Measurements from ENCODE around the gene CASP3. TPM values are rescaled to one million over a fixed set of nuclear protein-coding genes. Genes with fewer than 3 reads are reported as not detected.

The CASP3 gene
- total and polyA plus RNA-seq, 7 donors = 13.8 to 49.7 (median 20.9) TPM

GRCh38 chr4:184641022-184641421 is 8.2 kb downstream of the CASP3 start:
- TF ChIP-seq, protein P1, sequence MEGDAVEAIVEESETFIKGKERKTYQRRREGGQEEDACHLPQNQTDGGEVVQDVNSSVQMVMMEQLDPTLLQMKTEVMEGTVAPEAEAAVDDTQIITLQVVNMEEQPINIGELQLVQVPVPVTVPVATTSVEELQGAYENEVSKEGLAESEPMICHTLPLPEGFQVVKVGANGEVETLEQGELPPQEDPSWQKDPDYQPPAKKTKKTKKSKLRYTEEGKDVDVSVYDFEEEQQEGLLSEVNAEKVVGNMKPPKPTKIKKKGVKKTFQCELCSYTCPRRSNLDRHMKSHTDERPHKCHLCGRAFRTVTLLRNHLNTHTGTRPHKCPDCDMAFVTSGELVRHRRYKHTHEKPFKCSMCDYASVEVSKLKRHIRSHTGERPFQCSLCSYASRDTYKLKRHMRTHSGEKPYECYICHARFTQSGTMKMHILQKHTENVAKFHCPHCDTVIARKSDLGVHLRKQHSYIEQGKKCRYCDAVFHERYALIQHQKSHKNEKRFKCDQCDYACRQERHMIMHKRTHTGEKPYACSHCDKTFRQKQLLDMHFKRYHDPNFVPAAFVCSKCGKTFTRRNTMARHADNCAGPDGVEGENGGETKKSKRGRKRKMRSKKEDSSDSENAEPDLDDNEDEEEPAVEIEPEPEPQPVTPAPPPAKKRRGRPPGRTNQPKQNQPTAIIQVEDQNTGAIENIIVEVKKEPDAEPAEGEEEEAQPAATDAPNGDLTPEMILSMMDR (IDR thresholded peaks at IDR 0.05) = no peak
- no peaks in the 10 kb centered on the region for H3K9me3 ChIP-seq
- 90 to 94% (median 93%) methylated on average over 3 of the region's 3 CpGs for WGBS, 3 donors
- intact Hi-C loops (cut with DNase I) = loop anchor here (10.0 kb wide), 3 partner anchors 166 to 376 kb away; partner anchors contain the start of genes ACSL1 (in 1 of the 2) and IRF2 (in 1 of the 2)
- no peak overlapping the region for H3K4me3 ChIP-seq
- ATAC-seq = no peak
- H3K27me3 ChIP-seq (ENCODE audit: insufficient read depth in 3 of 3, low read length in 2 of 3) = no peaks in the 10 kb centered on the region
- peaks cover 41% of the 10 kb centered on the region for H3K4me1 ChIP-seq
- no peak for DNase-seq
- H3K27ac ChIP-seq = no peak overlapping the region
- H3K36me3 ChIP-seq (ENCODE audit: insufficient read depth in 1 of 2, low read depth in 1 of 2) = peaks cover 5 to 49% of the 10 kb centered on the region in 2 donors

DNA sequence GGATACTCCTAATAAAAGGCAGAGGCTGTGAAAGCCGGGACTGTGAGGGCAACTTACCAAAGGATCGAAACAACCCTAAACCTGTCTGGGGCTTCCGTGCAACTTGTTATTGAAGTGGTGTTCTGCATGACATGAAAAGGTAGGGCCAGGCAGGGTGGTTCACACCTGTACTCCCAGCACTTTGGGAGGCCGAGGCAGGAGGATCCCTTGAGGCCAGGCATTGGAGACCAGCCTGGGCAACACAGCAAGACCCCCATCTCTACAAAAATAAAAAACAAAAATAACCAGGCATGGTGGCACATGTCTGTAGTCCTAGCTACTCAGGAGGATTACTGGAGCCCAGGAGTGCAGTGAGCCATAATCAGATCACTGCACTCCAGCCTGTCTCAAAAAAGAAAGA is 12.3 kb downstream of the CASP3 start:
- DNase-seq (no peak), ATAC-seq (no peak)
- H3K4me1 ChIP-seq = peaks cover 10% of the 10 kb centered on the region
- no peak overlapping the region for H3K27ac ChIP-seq
- WGBS, 3 donors = 74 to 98% (median 88%) methylated on average over 4 of the region's 4 CpGs
- intact Hi-C loops (cut with DNase I) = loop anchor here in 1 of 2 donors (1.0 kb wide), 1 partner anchor 40 kb away; no protein-coding TSS in a partner anchor
- no peaks in the 10 kb centered on the region for H3K27me3 ChIP-seq (ENCODE audit: insufficient read depth in 3 of 3, low read length in 2 of 3)
- H3K36me3 ChIP-seq (ENCODE audit: insufficient read depth in 1 of 2, low read depth in 1 of 2) = peaks cover 9 to 70% of the 10 kb centered on the region in 2 donors
- H3K4me3 ChIP-seq = no peak overlapping the region
- TF ChIP-seq, protein P1 (IDR thresholded peaks at IDR 0.05) = no peak
- H3K9me3 ChIP-seq = no peaks in the 10 kb centered on the region

DNA sequence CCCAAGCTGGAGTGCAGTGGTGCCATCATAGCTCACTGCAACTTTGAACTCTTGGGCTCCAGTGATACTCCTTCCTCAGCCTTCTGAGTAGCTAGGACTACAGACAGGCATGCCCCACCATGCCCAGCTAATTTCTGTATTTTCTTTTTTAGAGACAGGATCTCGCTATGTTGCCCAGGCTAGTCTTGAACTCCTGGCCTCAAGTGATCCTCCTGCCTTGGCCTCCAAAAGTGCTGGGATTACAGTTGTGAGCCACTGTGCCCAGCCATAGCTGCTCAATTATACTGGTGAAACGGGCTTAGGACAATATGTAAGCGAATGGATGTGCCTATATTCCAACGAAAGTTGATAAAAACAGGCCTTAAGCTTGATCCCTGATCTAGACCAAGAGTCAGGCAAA is 13.1 kb downstream of the CASP3 start:
- no peaks in the 10 kb centered on the region for H3K27me3 ChIP-seq (ENCODE audit: insufficient read depth in 3 of 3, low read length in 2 of 3)
- peaks cover 10% of the 10 kb centered on the region for H3K4me1 ChIP-seq
- 96% methylated on average over 4 of the region's 4 CpGs for WGBS, 3 donors
- no peaks in the 10 kb centered on the region for H3K9me3 ChIP-seq
- TF ChIP-seq, protein P1 (IDR thresholded peaks at IDR 0.05) = no peak
- DNase-seq (no peak), ATAC-seq (no peak)
- H3K4me3 ChIP-seq = no peak overlapping the region
- H3K36me3 ChIP-seq (ENCODE audit: insufficient read depth in 1 of 2, low read depth in 1 of 2) = peaks cover 9 to 78% of the 10 kb centered on the region in 2 donors
- H3K27ac ChIP-seq = no peak overlapping the region
- intact Hi-C loops (cut with DNase I) = no loop called here

GRCh38 chr4:184635381-184635780 is 13.9 kb downstream of the CASP3 start:
- WGBS, 3 donors = 69 to 93% (median 74%) methylated on average over 3 of the region's 3 CpGs
- DNase-seq (no peak), ATAC-seq (no peak)
- intact Hi-C loops (cut with DNase I) = no loop called here
- H3K4me3 ChIP-seq = no peak overlapping the region
- TF ChIP-seq, protein P1 (IDR thresholded peaks at IDR 0.05) = no peak
- peaks cover 10% of the 10 kb centered on the region for H3K4me1 ChIP-seq
- H3K36me3 ChIP-seq (ENCODE audit: insufficient read depth in 1 of 2, low read depth in 1 of 2) = peaks cover 9 to 85% of the 10 kb centered on the region in 2 donors
- H3K27me3 ChIP-seq (ENCODE audit: insufficient read depth in 3 of 3, low read length in 2 of 3) = no peaks in the 10 kb centered on the region
- H3K27ac ChIP-seq = no peak overlapping the region
- no peaks in the 10 kb centered on the region for H3K9me3 ChIP-seq

GRCh38 chr4:184632842-184633241 is 16.4 kb downstream of the CASP3 start:
- Histone ChIP-seq H3K4me1 (no peaks in the 10 kb centered on the region), H3K27me3 (ENCODE audit: insufficient read depth in 3 of 3, low read length in 2 of 3) (no peaks in the 10 kb centered on the region), H3K36me3 (ENCODE audit: insufficient read depth in 1 of 2, low read depth in 1 of 2) (peaks cover 18 to 100% of the 10 kb centered on the region in 2 donors), H3K27ac (no peak overlapping the region), H3K9me3 (no peaks in the 10 kb centered on the region), H3K4me3 (no peak overlapping the region)
- TF ChIP-seq, protein P1 (IDR thresholded peaks at IDR 0.05) = no peak
- intact Hi-C loops (cut with DNase I) = no loop called here
- DNase-seq (no peak), ATAC-seq (no peak)
- 79 to 86% (median 83%) methylated on average over 1 of the region's 1 CpG for WGBS, 3 donors
